ENCODE data around the gene EPHB6. TPM values are rescaled to one million over a fixed set of nuclear protein-coding genes. Genes with fewer than 3 reads are reported as not detected.

Gene EPHB6
- total RNA-seq, 1 donor from 2014 or later: 0.79 TPM

- DNase-seq (ENCODE audit: low read depth, low spot score): no peak
Measured at GRCh38 chr7:142865766-142866165, 10.9 kb downstream of the EPHB6 start.

- DNase-seq (ENCODE audit: low read depth, low spot score): no peak
Measured at GRCh38 chr7:142866361-142867096, 11.7 kb downstream of the EPHB6 start.

GRCh38 chr7:142867097-142867378, 12.2 kb downstream of the EPHB6 start:
- no peak for DNase-seq (ENCODE audit: low read depth, low spot score)

- DNase-seq (ENCODE audit: low read depth, low spot score): no peak
Measured at GRCh38 chr7:142867398-142868187, 12.7 kb downstream of the EPHB6 start.

- no peak for DNase-seq (ENCODE audit: low read depth, low spot score)
Measured at GRCh38 chr7:142868188-142868985, 13.5 kb downstream of the EPHB6 start.

GRCh38 chr7:142868986-142869415, 14.1 kb downstream of the EPHB6 start:
- DNase-seq (ENCODE audit: low read depth, low spot score): no peak

- no peak for DNase-seq (ENCODE audit: low read depth, low spot score)
Measured at GRCh38 chr7:142869434-142869833, 14.6 kb downstream of the EPHB6 start.

GRCh38 chr7:142870147-142870559, 15.3 kb downstream of the EPHB6 start:
- no peak for DNase-seq (ENCODE audit: low read depth, low spot score)

- DNase-seq (ENCODE audit: low read depth, low spot score): no peak
Measured at GRCh38 chr7:142870566-142871259, 15.8 kb downstream of the EPHB6 start.

GRCh38 chr7:142871260-142872105, 16.6 kb downstream of the EPHB6 start:
- no peak for DNase-seq (ENCODE audit: low read depth, low spot score)

- DNase-seq (ENCODE audit: low read depth, low spot score): no peak
Measured at GRCh38 chr7:142872106-142872675, 17.3 kb downstream of the EPHB6 start.

- DNase-seq (ENCODE audit: low read depth, low spot score): no peak
Measured at GRCh38 chr7:142873281-142873784, 18.5 kb downstream of the EPHB6 start.

GRCh38 chr7:142873871-142874270, 19.0 kb downstream of the EPHB6 start:
- no peak for DNase-seq (ENCODE audit: low read depth, low spot score)

- no peak for DNase-seq (ENCODE audit: low read depth, low spot score)
Measured at GRCh38 chr7:142874409-142874808, 19.5 kb downstream of the EPHB6 start.

GRCh38 chr7:142874837-142875236, 20.0 kb downstream of the EPHB6 start:
- no peak for DNase-seq (ENCODE audit: low read depth, low spot score)

- no peak for DNase-seq (ENCODE audit: low read depth, low spot score)
Measured at GRCh38 chr7:142875456-142875855, 20.6 kb downstream of the EPHB6 start.

GRCh38 chr7:142876236-142876960, 21.5 kb downstream of the EPHB6 start:
- DNase-seq (ENCODE audit: low read depth, low spot score): no peak

- DNase-seq (ENCODE audit: low read depth, low spot score): no peak
Measured at GRCh38 chr7:142876991-142877910, 22.4 kb downstream of the EPHB6 start.

All from pulmonary artery endothelial cell (primary cell).